HG03558 (cell line): ENCODE data around the gene FXYD7.
"Not testable (repeated sequence)": the region's sequence is repeated elsewhere in the genome, so short reads cannot be mapped to it uniquely, and the experiment has no call there.

Experiments used
- ATAC-seq: cut with Tn5 transposase; IDR thresholded peaks from one replicate; pipeline ENCODE4 v1.9.1; 2021; ENCODE audit warnings: moderate number of reproducible peaks; ENCODE audit not compliant: unreplicated experiment; ENCODE audit errors: extremely low read depth

The FXYD7 gene

DNA sequence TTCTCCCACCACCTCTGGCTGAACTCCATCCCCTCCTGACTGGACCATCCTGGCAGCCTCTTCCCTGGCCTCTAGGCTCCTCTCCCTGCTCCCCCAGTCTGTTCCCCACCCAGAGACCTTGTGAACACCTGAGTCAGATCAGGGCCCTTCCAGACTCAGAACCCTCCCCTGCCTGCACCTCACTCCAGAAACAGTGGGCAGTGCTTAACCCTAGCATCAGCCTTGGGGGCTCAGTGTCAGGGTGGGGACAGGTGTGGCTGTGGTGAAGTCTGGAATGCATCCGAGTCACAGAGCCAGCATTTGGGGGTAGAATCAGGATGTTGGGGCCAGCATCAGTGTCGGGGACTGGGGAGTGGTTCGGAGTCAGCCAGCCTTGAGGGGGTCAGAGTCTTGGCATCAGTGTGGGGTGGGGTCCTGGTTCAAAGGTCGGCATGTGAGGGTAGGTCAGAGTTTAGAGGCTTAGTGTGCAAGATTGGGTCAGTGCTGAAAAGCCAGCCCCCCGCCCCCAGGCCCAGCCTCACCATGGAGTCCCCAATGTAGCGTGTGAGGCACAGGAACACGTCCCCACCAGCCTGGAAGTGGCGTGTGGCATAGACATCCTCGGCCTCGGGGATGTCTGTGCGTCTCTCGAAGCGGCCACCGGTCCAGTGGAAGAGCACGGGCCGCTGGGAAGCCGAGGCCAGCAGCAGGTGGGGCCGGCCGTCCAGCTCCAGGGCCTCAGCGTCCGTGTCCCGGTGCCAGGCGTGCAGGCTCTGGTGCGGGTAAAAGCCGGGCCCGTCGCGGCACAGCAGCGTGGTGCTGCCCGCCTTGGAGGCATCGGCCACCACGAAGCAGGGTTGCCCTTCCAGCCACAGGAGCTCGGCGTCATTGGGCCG is 17.1 kb upstream of the FXYD7 start:
- no peak for ATAC-seq

DNA sequence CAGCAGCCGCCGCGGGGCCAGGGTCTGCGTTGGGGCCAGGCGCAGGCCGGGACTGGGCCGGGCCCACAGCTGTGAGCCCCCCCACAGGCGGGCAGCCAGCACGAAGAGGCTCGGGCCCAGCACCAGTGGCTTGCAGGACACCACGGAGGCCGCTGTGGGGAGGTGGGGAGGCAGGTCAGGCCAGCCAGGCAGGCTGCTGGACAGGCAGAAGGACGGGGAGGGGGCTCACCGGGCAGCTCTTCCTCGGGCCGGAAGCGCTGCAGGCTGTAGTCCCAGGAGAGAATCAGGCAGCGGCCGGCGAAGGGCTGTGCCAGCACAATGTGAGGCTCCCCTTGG is 16.5 kb upstream of the FXYD7 start:
- ATAC-seq = no peak

DNA sequence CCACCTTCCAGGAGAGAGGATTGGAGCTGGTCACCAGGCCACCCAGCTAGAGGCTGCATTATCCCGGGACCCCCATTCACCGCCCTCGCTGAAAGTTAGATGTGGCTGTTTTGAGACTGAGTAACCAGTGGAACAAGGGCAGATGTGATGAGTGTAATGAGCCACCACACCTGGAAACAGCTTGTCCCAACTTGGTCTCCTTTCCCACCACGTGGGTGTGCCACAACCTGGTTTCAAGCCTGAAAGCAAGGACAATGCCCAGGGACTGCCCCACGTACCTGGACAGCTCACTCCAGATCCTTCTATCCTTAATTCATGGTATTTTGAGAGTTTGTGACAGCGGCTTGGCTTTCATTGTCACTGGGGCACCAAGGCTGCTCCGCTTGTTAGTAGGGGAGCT is 15.2 kb upstream of the FXYD7 start:
- ATAC-seq = no peak

DNA sequence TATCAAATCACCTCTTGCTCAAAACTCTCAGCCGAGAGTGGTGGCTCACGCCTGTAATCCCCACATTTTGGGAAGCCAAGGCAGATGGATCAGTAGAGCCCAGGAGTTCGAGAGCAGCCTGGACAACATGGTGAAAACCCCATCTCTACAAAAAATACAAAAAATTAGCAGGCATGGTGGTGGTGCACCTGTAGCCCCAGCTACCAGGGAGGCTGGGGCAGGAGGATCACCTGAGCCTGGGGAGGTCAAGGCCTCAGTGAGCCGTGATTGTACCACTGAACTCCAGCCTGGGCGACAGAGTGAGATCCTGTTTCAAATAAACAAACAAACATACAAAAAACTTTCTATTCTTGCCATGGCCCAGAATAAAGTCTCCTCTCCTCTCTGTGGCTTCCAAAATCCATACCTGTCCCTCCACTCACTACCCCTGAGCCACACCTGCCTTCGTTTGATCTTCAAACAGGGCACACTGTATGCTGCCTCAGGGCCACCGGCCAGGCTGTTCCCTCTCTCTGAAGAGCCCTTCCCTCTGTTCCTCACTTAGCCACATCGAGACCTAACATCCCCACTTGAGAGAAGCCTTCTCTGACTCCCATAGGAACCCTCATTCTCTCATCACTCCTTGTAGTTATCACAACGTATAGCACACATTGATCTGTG is 14.5 kb upstream of the FXYD7 start:
- no peak for ATAC-seq

DNA sequence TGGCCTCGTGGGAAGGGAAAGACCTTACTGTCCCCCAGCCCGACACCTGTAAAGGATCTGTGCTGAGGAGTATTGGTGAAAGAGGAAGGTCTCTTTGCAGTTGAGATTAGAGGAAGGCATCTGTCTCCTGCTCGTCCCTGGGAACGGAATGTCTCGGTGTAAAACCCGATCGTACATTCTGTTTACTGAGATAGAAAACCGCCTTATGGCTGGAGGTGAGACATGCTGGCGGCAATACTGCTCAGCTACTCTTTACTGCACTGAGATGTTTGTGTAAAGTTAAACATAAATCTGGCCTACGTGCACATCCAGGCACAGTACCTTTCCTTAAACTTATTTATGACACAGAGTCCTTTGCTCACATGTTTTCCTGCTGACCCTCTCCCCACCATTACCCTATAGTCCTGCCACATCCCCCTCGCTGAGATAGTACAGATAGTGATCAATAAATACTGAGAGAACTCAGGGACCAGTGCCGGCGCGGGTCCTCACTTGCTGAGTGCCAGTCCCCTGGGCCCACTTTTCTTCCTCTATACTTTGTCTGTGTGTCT is 13.3 kb upstream of the FXYD7 start:
- not testable (repeated sequence) for ATAC-seq

DNA sequence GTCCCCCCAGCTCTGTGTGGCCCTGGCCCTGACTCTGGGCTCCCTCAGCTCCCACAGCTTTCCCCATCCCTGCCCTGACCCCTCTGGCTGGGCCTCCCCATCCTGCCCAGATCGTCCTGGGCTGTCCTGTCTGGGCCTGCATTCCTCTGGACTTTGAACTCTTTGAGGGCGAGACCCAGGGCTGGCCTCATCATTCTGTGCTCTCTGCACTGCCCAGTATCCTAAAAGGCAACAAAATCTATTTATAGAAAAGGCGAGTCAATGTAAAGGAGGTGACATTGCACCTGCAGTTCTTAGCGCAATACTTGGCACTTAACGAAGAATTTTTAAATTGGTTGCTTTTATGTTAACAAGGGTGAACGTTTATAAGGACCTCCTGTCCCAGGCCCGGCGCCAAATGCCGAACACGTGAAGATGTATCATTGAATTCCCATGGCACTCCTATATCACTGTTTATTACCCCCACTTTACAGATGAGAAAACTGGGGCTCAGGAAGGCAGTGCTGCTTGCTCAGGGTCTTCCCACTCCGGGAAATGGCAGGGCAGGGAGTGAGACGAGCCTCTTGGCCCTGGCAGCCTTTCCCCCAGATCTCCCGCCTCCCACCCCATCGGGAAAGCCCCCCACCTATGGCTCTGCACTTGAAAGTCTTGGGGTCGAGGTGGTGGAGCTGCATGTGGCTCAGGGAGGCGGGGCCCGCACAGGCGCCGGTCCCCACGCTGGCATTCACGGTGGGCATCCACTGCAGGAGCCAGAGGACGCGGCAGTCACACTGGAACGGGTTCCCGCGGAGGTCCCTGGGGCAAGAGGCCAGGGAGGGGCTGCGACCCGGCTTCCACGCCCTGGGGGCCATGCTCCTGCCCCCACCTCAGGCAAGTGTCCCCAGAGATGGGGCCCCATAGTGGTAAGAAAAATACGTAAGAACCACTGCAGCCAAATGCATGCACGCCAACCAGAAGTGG is 12.0 kb upstream of the FXYD7 start:
- ATAC-seq = no peak

DNA sequence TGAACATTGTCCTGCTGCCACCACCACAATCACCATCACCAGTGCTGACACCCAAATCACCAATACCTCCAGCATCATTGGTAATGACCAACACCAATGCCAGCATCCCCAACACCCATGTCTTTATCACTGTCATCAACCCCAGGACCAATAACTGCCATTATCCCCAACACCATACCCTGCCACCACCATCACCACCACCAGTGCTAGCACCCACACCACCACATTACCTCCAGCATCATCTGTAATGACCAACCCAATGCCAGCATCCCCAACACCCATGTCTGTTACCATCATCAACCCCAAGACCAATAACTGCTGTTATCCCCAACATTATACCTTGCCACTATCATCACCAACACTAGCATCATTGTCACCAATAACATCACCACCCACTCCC is 10.8 kb upstream of the FXYD7 start:
- no peak for ATAC-seq

DNA sequence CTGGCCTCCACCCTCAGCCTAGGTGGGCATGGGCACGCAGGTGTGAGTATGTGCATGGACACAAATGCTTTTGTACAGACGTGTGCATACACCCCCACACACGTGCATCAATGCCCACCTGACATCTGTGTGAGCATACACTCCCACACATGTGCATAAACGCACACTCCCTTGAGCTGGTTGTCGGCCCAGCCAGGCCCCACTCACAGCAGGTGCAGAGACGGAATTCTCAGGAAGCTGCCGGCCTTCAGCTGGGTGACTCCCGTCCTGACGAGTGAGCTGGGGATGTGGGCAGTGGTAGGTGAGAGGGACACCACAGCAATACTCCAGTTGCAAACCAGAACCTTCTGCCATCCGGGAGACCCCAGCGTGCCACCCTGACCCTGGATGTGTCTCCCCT is 9.2 kb upstream of the FXYD7 start:
- ATAC-seq = no peak

DNA sequence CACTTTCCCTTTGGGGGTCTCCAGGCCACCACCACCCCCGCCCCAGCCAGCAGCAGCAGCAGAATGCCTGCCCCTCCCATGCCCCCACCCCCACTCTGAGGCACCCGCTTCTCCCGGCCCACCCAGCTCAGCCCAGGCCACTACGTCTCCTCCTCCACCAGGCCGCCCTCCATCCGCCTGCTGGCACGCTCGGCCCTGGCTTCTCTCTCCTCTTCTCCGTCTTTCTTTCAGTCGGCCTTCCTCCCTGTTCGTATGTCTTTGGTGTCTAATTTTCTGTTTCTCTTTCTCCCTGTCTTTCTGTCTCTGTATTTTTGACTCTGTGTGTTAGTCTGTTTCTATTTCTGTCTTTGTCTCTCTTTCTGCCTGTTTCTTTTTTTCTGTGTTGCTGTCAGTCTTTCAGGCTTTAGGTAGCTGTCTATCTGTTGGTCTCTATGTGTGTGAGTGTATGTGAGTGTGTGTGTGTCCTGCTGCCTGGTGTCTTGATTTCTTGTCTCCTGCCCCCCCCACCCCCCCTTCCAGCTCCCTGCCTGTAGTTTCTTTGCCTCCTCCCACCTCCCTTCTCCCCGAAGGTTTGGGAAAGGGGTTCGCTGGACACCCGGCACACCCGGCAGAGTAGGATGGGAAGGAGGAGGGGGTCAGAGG is 8.3 kb upstream of the FXYD7 start, which contains the start of gene LGI4:
Gene LGI4 (minus strand): TSS at position 459 of the 642 bp plus-strand sequence. CDS start 379 bp downstream, at position 80.
- no peak for ATAC-seq

DNA sequence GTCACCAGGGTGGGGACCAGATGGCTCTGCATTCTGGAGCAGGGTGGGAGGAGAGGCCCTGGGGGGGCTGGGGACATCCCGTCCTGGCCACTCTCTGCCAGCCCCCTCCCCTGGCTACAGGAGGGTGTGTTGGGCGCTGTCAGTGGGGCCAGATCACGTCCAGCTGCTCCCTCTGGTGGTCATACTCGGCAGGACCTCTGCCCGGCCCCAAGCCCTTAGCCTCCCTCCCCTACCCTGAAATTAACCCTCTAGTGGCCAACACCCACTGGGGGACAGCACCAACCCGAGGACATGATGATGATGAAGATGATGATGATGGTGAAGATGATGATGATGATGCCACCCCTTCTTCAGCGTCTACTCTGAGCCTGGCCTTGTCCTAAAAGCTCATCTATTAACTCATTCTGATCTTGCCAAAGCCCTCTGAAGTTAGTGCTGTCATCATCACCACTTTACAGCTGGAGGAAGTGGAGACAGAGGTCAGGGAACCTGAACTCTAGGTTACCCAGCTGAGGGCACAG is 7.6 kb upstream of the FXYD7 start:
- ATAC-seq = no peak

DNA sequence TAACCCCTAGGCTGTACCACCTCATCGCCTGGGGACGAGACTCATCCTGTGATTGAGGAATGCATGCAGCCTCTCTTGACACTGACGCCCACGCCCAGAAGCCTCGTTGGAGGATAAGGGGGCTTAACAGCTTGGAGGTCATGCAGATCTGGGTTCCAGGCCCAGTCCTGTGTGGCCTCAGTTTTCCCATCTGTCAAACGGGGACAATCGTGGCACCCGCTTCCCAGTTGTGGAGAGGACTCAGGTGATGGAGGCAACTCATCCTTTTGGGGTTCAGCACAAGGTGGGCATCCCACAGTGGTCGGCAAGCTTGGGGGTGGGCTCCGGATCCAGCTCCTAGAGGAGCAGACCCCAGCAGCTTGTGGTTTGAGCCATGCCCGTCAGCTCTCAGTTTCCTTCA is 6.8 kb upstream of the FXYD7 start:
- ATAC-seq = no peak

DNA sequence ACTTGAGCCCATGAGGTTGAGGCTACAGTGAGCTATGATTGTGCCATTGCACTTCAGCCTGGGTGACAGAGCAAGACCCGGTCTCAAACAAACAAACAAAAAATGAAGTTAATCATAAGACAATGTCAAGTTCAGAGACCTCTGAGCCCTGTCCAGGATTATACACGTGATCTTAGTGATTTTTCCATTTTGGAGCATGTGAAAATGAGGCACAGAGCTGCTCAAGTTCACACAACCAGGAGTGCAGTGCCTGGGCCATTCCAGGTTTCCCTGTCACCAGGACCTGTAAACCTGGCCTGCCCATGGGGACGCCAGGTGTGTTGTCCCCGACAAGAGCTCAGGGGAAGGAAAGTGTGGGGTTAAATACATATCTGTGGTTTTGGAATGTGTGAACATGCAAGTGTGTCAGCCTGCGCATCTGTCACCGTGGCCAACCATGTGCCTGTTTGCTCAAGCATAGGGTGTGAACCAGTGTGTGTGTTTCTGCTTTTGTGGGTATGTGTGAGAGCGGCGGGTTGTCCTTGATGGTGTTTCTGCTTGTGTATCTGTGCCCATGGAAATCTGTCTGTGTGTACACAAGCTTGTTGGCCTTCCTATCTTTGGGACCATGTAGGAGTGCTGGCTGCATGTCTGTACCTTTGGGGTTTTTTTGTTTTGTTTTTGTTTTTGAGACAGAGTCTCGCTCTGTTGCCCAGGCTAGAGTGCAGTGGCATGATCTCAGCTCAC is 5.9 kb upstream of the FXYD7 start:
- no peak for ATAC-seq

DNA sequence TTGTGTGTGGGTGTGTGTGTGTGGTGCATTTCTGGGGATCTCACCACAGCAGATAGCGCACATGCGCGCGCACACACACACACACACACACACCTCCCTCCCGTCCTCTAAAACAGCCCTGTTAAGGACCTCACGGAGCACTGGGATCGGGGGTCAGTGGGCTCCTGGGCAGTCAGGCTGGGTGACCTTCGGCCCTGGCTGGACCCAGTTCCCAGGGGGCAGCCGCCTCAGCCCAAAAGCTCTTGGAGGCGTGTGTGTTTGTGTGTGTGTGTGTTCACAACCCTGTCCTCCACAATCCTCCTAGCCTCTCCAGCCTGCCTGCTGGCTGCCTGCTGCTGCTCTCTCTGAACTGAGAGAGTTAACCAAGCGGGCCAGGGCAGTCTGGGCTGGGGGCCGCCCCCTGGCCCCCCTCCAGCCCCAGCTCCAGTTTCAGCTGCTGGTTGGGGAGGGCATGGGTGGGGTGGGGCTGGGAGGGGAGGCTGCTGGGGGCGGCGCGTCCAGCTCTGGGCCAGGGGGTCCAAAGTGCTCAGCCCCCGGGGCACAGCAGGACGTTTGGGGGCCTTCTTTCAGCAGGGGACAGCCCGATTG is 4.7 kb upstream of the FXYD7 start, which contains the start of gene FXYD1:
Gene FXYD1 (plus strand): TSS at position 520 of the 588 bp plus-strand sequence. CDS start 1,256 bp downstream, outside the sequence.
- ATAC-seq = no peak

DNA sequence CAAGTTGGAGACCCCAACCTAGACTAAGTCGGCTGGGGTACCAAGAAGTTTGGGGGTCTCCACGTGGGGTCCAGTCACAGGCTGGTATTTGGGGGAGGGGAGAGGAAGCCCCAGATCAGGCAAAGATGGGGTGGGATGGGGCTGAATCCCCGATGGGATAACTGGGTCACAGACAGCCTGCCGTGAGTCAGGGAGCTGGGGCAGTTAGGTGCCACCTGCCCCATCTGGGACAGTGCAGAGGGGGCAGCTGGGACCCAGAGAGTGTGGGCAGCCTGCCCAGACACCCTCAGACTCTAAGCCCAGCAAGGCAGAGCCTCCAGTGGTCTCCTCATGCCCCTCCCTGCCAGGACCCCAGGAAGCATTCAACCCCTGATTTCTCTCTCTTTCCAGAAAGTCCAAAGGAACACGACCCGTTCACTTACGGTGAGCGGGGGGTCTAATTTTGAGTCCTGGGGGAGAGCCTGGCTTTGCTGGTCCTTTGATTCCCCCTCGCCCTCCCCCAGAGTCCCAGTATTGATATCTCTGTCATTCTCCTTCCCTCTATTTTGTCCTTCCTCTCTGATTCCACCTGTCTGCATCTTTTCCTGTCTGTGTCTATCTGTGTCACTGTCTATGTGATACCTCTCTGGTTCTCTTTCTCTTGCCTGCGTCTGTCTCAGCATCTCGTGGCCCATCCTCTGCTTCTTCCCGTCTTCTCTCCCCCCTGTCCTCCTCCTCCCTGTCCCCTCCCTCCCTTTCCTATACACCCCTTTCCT is 2.7 kb upstream of the FXYD7 start:
- ATAC-seq = no peak

DNA sequence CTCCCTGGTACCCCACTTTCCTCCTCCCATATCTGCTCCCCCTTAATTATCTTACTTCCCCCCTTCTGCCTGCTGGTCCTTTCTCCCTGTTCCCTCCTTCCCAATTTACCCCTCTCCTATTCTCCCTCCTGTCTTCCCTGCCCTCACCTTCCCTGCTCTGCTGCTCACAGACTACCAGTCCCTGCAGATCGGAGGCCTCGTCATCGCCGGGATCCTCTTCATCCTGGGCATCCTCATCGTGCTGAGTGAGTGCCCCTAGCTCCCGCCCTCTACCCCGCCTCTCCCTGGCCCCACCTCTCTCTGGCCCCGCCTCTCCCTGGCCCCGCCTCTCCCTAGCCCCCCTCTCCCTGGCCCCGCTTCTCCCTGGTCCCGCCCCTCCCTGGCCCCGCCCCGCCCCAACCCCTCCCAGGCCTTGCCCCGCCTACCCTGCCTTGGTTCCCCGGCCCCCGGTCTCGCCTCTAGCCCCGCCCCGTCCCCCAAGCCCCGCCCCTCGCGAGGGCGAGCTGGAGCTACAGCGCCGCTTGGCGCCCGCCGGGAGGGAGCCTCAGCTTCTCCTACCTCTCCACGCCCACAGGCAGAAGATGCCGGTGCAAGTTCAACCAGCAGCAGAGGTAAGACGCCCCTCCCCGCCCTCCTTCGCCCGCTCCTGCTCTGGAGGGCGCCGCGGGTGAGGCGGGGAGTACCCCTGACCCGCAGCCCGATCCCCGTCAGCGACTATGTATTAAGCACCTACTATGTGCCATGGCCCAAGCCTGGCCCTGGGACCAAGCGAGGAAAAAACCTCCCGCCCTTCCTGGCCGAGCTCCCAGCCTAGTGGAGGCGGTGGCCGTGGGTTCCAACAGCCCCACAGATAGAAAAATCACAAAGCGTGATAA is 1.9 kb upstream of the FXYD7 start:
- no peak for ATAC-seq

DNA sequence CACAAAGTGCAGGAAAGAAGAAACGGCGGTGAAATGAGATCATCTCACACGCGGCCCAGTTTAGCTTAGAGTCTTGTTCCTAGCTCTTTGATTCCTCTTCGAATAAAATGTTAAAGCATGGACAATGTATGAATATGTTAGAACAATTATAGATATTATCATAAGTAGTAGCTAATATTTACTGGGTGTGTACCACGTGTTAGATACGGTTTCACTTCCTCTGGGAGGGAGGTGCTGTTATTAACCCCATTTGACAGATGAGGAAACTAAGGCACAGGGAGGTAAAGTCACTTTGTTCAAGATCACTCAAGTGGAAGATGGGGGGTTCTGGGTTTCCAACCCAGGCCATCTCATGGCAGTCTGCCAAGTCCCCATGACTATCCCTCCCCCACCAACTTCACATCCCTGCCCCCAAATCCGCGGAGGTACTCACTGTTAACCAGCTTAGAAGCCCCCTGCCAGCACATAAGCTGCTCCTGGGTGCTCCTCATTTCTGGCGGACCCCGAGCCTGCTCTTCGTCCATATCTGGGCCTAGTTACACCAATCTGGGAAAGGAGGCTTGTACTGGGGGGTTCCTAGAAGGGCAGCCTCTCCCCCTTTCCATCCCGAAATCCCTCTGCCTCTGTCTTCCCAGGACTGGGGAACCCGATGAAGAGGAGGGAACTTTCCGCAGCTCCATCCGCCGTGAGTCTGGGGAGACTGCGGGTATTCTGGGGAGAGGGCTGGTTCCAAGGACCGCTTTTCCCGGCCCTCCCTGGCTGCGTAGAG is 1.0 kb upstream of the FXYD7 start:
- ATAC-seq = no peak
